GM23338 (cell line): ENCODE measurements around the gene HS3ST6. TPM values are rescaled to one million over a fixed set of nuclear protein-coding genes. Genes with fewer than 3 reads are reported as not detected.

ENCODE experiments used
- ATAC-seq: fragments of 200-7000 bp; cut with Tn5 transposase; 3 replicates; pipeline ENCODE4 v1.9.1; 2020
- DNase-seq: peaks from one replicate; pipeline ENCODE4 v3.0.0-alpha.2; 2015; ENCODE audit warnings: low spot score
- H2AFZ ChIP-seq: fragments of 200-600 bp; sonication (generic); 2 replicates; pipeline ENCODE4 v1.8.0; 2016; ENCODE audit warnings: antibody characterized with exemption, mild to moderate bottlenecking, moderate library complexity
- H3F3A ChIP-seq: fragments of 200-600 bp; sonication (generic); replicated peaks from 2 replicates; pipeline ENCODE4 v1.8.0; 2017; ENCODE audit warnings: antibody characterized with exemption, mixed run types, low read depth
- H3K27ac ChIP-seq: fragments of 200-600 bp; sonication (generic); 2 replicates; pipeline ENCODE4 v1.6.1; 2016; ENCODE audit warnings: low read depth
- H3K27me3 ChIP-seq: fragments of 200-600 bp; sonication (generic); 2 replicates; pipeline ENCODE4 v1.8.0; 2016; ENCODE audit warnings: mild to moderate bottlenecking, mixed run types, moderate library complexity; ENCODE audit not compliant: insufficient read depth
- H3K36me3 ChIP-seq: fragments of 200-600 bp; sonication (generic); 2 replicates; pipeline ENCODE4 v1.8.0; 2016; ENCODE audit warnings: mild to moderate bottlenecking; ENCODE audit not compliant: insufficient read depth
- H3K4me1 ChIP-seq: fragments of 200-600 bp; sonication (generic); 2 replicates; pipeline ENCODE4 v1.8.0; 2016; ENCODE audit warnings: mild to moderate bottlenecking, moderate library complexity; ENCODE audit not compliant: insufficient read depth
- H3K4me2 ChIP-seq: fragments of 200-600 bp; sonication (generic); 2 replicates; pipeline ENCODE4 v1.7.1; 2017; ENCODE audit warnings: mixed run types
- H3K4me3 ChIP-seq: fragments of 200-600 bp; sonication (generic); 2 replicates; pipeline ENCODE4 v1.6.1; 2016; ENCODE audit warnings: mixed run types
- H3K79me2 ChIP-seq: fragments of 200-600 bp; sonication (generic); replicated peaks from 2 replicates; pipeline ENCODE4 v1.8.0; 2017; ENCODE audit warnings: mild to moderate bottlenecking; ENCODE audit not compliant: insufficient read depth
- H3K9me2 ChIP-seq: fragments of 200-600 bp; sonication (generic); 2 replicates; pipeline ENCODE4 v1.8.0; 2017; ENCODE audit not compliant: insufficient read depth
- H4K20me1 ChIP-seq: fragments of 200-600 bp; sonication (generic); replicated peaks from 2 replicates; pipeline ENCODE4 v1.8.0; 2017; ENCODE audit warnings: mild to moderate bottlenecking; ENCODE audit not compliant: insufficient read depth
- H3K27ac Mint-ChIP-seq: 2 replicates; pipeline ENCODE4 v1.8.0; 2020; ENCODE audit warnings: inconsistent platforms, mild to moderate bottlenecking, moderate library complexity, mixed read lengths
- H3K27me3 Mint-ChIP-seq: 3 replicates; pipeline ENCODE4 v1.8.0; 2022; ENCODE audit warnings: low read depth, mild to moderate bottlenecking, moderate library complexity, mixed read lengths, inconsistent platforms; ENCODE audit not compliant: insufficient read depth, poor library complexity
- H3K36me3 Mint-ChIP-seq: 3 replicates; pipeline ENCODE4 v1.8.0; 2021; ENCODE audit warnings: low read depth, mild to moderate bottlenecking, inconsistent platforms, moderate library complexity, mixed read lengths
- H3K4me1 Mint-ChIP-seq: 3 replicates; pipeline ENCODE4 v1.8.0; 2020; ENCODE audit warnings: mild to moderate bottlenecking, inconsistent platforms, mixed read lengths
- H3K4me3 Mint-ChIP-seq: 3 replicates; pipeline ENCODE4 v1.8.0; 2021; ENCODE audit warnings: moderate library complexity, mild to moderate bottlenecking, inconsistent platforms, mixed read lengths
- H3K9me3 Mint-ChIP-seq: 3 replicates; pipeline ENCODE4 v1.8.0; 2020; ENCODE audit warnings: moderate library complexity, mild to moderate bottlenecking, inconsistent platforms, mixed read lengths
- CREB1 ChIP-seq: fragments of 250-450 bp; sonication (Bioruptor Pico); IDR thresholded peaks from 2 replicates; pipeline ENCODE4 v1.5.0; 2020; ENCODE audit warnings: low read depth, mild to moderate bottlenecking, moderate library complexity
- ETS1 ChIP-seq: IDR thresholded peaks from 2 replicates; pipeline ENCODE4 v1.6.1; 2016; ENCODE audit warnings: antibody characterized with exemption
- EZH2 ChIP-seq: fragments of 200-600 bp; sonication (generic); IDR thresholded peaks from one replicate; pipeline ENCODE4 v1.8.0; 2017; ENCODE audit warnings: antibody characterized with exemption, mild to moderate bottlenecking, low read depth; ENCODE audit not compliant: unreplicated experiment
- EZH2phosphoT487 ChIP-seq: fragments of 200-600 bp; sonication (generic); IDR thresholded peaks from one replicate; pipeline ENCODE4 v1.8.1; 2018; ENCODE audit warnings: antibody characterized with exemption; ENCODE audit not compliant: unreplicated experiment
- JUNB ChIP-seq: IDR thresholded peaks from one replicate; pipeline ENCODE4 v1.6.1; 2016; ENCODE audit warnings: antibody characterized with exemption; ENCODE audit not compliant: unreplicated experiment
- NANOG ChIP-seq: IDR thresholded peaks from 2 replicates; pipeline ENCODE4 v1.6.1; 2016; ENCODE audit warnings: antibody characterized with exemption, borderline replicate concordance
- POLR2AphosphoS5 ChIP-seq: IDR thresholded peaks from 2 replicates; pipeline ENCODE4 v1.6.1; 2016; ENCODE audit warnings: antibody characterized with exemption, low read depth
- REST ChIP-seq: IDR thresholded peaks from one replicate; pipeline ENCODE4 v1.6.1; 2018; ENCODE audit warnings: antibody characterized with exemption; ENCODE audit not compliant: unreplicated experiment
- STAT1 ChIP-seq: IDR thresholded peaks from one replicate; pipeline ENCODE4 v1.6.1; 2016; ENCODE audit warnings: antibody characterized with exemption; ENCODE audit not compliant: unreplicated experiment
- ZNF462 ChIP-seq: fragments of 250-450 bp; sonication (Bioruptor Pico); IDR thresholded peaks from 2 replicates; pipeline ENCODE4 v1.5.0; 2020; ENCODE audit warnings: mild to moderate bottlenecking, moderate library complexity
- polyA plus RNA-seq: library from polyadenylated mRNA; unstranded; fragments of >200 nt; fragmentation: Nextera tagmentation; extraction: Ambion mirVana; gene quantifications from 2 replicates; pipeline ENCODE4 v1.2.1, GENCODE V29; 2016
- total RNA-seq: library from RNA; depleted of rRNA; stranded (reverse); fragments of >200 nt; shearing (Covaris generic); gene quantifications from 2 replicates; pipeline ENCODE4 v1.2.3, GENCODE V29; 2014

The HS3ST6 gene
- total and polyA plus RNA-seq, 2 experiments from 2014 or later = 0.21 TPM; not detected in 1

- TF ChIP-seq ZNF462 (CRISPR knock-in tag) = no peak
- TF ChIP-seq JUNB = no peak
- no peak for TF ChIP-seq EZH2phosphoT487
Observed at GRCh38 chr16:1953734-1954133, 35.5 kb upstream of the HS3ST6 start (continued).

GRCh38 chr16:1950559-1950958 lies 32.3 kb upstream of the HS3ST6 start:
- H3K4me2 ChIP-seq = no peak overlapping the region
- no peak overlapping the region for H2AFZ ChIP-seq
- peaks cover 3% of the 10 kb centered on the region for H3K27me3 Mint-ChIP-seq
- H3K27ac Mint-ChIP-seq = no peak overlapping the region
- DNase-seq = no peak
- no peaks in the 10 kb centered on the region for H3F3A ChIP-seq
- H3K9me3 Mint-ChIP-seq = no peaks in the 10 kb centered on the region
- no peaks in the 10 kb centered on the region; the same call in 2 of the 3 replicates for H3K4me1 Mint-ChIP-seq
- no peaks in the 10 kb centered on the region for H3K4me1 ChIP-seq
- H3K9me2 ChIP-seq = no peaks in the 10 kb centered on the region
- H3K4me3 Mint-ChIP-seq = no peak overlapping the region
- H4K20me1 ChIP-seq = no peaks in the 10 kb centered on the region
- H3K36me3 ChIP-seq = no peaks in the 10 kb centered on the region
- H3K27me3 ChIP-seq = no peaks in the 10 kb centered on the region
- ATAC-seq = no peak
- H3K4me3 ChIP-seq = no peak overlapping the region
- H3K36me3 Mint-ChIP-seq = no peaks in the 10 kb centered on the region
- no peak overlapping the region for H3K27ac ChIP-seq
- H3K79me2 ChIP-seq = no peaks in the 10 kb centered on the region
- TF ChIP-seq EZH2phosphoT487 (no peak), ETS1 (no peak), NANOG (no peak), REST (no peak), CREB1 (no peak), STAT1 (no peak), EZH2 (no peak), JUNB (no peak), POLR2AphosphoS5 (no peak)
